ENCODE measurements around the gene PDE7B.

- no peak for TF ChIP-seq CTCF (conservative IDR thresholded peaks at IDR 0.05)
- no peak for TF ChIP-seq ZFX (IDR thresholded peaks at IDR 0.05)
Measured at GRCh38 chr6:136244061-136244616, 392.6 kb downstream of the PDE7B start.

All from C4-2B (cell line).